ENCODE results near the gene C6orf89.
"Not testable (repeated sequence)": the region's sequence is repeated elsewhere in the genome, so short reads cannot be mapped to it uniquely, and the experiment has no call there.

The C6orf89 gene

DNA sequence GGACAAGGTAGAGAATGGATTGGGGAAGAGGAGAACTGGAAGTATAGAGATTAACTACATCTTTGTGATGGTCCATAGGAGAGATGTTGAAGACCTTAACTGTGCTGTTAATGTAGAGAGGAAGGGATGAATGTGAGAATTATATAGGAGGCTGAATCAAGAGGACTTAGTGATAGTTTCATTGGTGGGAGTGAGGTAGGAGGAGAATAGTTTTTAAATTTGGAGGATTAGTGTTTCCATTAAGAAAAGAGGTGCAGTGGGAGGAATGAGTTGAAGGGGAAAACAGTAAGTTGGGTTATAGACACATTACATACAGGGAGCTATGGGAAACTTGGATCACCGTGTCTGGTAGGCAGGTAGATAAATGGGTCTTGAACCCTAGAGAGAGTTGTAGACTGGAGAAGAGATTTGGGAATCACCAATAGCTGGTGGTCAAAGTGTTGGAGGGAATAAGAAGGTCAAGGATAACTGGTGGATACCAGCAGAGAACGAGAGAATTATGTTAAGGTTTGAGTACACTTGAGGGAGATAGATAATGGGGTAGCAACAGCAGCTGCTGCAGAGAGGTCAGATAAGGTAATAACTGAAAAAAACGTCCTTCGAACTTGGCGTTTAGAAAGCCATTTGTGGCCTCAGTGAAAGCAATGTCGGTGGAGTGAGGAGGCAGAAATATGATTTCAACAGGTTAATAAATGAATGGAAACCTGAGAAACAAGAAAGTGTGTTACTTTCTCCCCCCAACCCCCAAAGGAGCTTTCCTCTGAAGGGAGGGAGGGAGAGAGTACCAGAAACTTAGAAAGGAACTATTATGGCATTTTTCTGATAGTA lies 3.1 kb downstream of the C6orf89 start:
- DNase-seq = no peak

GRCh38 chr6:36890112-36890663 lies 4.4 kb downstream of the C6orf89 start:
- no peak for DNase-seq

GRCh38 chr6:36891153-36891552 lies 5.4 kb downstream of the C6orf89 start:
- not testable (repeated sequence) for DNase-seq

DNA sequence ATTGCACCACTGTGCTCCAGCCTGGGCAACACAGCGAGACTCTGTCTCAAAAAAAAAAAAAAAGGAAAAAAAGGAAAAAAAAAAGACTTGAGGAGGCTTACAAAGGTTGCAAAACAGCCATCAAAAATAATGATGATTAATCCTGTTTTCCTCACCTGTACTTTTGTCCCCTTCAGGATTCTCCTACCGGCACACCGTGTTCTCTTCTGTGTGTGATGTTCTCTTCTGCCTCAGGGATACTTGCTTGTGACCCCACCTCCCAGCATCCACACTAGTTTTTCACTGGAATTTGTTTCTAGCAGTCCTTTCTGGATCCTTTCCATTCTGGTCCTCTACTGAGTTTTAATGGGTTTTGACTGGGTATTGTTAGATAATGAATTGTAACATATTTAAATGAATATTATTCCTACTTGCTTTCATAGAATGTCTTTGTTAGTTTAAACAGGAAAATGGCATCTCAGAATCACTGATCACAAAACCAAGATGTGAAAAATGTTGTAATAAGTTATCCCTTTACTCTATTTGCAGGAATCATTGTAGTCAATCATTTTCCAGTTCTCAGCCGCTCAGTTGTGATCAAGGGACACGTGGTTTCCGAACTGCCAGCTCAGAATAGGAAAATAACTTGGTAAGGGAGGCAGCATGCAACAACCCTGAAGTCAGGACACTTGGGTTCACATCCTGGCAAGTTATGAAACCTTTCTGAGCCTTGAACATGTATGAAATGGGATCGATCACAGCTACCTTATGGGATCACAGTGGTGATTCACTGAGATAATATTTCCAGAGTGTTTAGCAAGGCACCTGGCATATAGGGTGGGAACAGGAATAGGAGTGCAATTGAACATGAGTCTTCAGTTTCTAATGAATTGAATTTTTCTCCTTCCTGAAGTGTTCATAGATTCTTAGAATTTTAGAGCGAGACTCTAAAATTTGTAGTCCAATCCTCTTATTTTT lies 8.5 kb downstream of the C6orf89 start:
- DNase-seq = no peak

DNA sequence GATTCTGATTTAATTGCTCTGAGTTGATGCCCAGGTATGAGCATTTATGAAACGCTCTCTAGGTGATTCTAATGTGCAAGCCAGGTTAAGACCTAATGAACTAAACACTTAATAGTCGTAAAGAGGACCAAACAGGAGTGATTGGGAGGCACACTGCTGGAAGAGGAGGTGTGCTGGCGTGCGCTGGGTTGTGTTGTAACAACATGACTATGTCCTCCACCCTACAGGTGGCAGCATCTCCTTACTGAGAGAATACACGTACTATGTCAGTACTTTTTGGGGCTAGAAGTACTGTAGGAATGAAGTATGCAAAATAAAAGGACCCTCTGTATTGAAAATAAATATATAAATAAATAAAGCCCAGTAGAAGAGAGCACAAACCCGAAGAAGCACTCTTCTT lies 11.9 kb downstream of the C6orf89 start:
- DNase-seq = no peak

DNA sequence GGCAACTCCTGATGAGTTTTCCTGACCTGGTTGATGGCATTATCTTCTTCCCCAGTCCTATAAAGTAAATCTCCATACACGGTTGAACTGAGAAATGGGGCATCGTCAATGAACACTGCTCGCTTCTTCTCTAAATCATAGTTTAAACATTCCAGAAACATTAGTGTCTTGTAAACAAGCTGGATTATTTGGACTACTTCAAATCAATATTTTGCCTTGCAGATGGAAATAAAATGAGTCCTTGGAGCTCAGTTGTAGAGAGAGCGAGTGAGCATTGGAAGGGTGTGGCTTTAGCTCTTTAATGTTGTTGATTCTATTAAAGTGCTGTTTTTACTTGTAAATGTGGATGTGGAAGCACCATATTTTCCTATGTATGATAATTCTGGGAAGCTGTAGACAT lies 18.4 kb downstream of the C6orf89 start:
- no peak for DNase-seq

DNA sequence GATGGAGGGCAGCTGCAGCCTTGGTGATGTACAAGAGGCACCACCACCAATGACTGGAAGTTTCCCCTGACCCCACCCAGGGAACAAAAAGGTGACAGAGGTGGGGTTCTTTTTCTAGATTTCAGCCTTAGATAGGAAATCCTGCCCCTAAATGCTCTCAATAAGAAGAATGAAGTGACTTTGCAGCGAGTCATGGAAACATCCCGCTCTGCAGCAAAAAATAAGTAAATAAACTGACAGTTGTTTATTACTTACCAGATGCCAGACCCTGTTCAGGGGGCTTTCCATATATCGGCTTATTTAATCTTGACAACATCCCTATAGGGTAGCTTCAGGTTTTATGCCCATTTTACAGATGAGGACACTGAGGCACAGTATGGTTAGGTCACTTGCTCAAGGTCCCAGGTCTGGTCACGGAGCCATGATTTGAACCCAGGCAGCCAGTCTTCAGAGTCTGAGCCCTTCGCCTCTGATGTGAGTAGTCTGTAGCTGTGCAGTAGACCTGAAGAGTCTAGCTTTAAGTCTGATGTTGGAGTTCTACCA lies 19.2 kb downstream of the C6orf89 start:
- no peak for DNase-seq

GRCh38 chr6:36906539-36907325 lies 21.0 kb downstream of the C6orf89 start:
- no peak for DNase-seq

DNA sequence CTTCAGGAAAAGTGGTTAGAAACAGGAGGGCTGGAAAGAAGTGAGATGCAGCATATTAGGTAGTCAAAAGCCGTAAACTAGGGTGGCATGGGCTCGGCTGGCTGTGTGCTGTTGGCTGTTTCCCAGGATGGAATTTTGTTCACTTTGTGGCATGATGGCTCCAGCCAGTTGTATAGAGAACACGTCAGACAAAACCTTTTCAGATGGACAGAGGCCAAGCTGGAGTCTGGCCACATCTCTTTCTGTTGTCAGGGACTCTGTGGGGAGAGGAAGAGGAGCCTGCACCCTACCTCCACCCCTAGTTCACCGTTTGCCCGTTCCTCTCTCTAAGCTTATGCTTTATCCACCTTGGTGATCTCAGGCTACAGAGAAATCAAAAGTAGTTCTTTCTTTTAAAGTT lies 22.0 kb downstream of the C6orf89 start:
- DNase-seq = no peak

DNA sequence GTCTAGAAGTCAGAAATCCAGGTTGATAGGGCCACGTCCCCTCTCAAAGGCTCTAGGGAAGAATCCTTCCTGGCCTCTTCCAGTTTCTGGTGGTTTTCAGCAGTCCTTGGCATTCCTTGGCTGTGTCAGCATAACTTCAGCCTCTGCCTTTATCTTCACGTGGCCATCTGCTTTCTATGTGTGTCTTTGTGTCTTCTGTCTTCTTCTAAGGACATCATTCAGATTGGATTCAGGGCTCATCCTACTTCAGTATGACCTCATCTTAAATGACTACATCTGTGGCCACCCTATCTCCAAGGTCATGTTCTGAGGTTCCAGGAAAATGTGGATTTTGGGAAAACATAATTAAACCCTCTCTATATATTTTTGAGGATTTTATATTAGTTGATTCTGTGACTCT lies 23.0 kb downstream of the C6orf89 start:
- DNase-seq = no peak

- DNase-seq = no peak
These were observed 26.3 kb downstream of the C6orf89 start for GRCh38 chr6:36912030-36912454.

- DNase-seq = no peak
These were observed 26.8 kb downstream of the C6orf89 start for GRCh38 chr6:36912586-36912985.

GRCh38 chr6:36913082-36913481 lies 27.3 kb downstream of the C6orf89 start:
- no peak for DNase-seq

- no peak for DNase-seq
These were observed 28.6 kb downstream of the C6orf89 start for GRCh38 chr6:36914227-36914794.

- no peak for DNase-seq
These were observed 29.8 kb downstream of the C6orf89 start for GRCh38 chr6:36915599-36915998.

- DNase-seq = no peak
These were observed 30.4 kb downstream of the C6orf89 start for GRCh38 chr6:36916126-36916525.

- no peak for DNase-seq
These were observed 31.9 kb downstream of the C6orf89 start for GRCh38 chr6:36917541-36918193.

GRCh38 chr6:36920049-36920448 lies 34.3 kb downstream of the C6orf89 start:
- DNase-seq = no peak

- no peak for DNase-seq
These were observed 34.8 kb downstream of the C6orf89 start for GRCh38 chr6:36920546-36920945.

GRCh38 chr6:36924131-36924530 lies 38.4 kb downstream of the C6orf89 start:
- no peak for DNase-seq

- DNase-seq = no peak
These were observed 39.1 kb downstream of the C6orf89 start for GRCh38 chr6:36924778-36925374.
